HG02870 (cell line): ENCODE results near the gene IL22RA1.

ENCODE experiments used
- ATAC-seq: cut with Tn5 transposase; IDR thresholded peaks from one replicate; pipeline ENCODE4 v1.9.1; 2021; ENCODE audit warnings: mild to moderate bottlenecking, moderate library complexity; ENCODE audit not compliant: unreplicated experiment

The IL22RA1 gene

DNA sequence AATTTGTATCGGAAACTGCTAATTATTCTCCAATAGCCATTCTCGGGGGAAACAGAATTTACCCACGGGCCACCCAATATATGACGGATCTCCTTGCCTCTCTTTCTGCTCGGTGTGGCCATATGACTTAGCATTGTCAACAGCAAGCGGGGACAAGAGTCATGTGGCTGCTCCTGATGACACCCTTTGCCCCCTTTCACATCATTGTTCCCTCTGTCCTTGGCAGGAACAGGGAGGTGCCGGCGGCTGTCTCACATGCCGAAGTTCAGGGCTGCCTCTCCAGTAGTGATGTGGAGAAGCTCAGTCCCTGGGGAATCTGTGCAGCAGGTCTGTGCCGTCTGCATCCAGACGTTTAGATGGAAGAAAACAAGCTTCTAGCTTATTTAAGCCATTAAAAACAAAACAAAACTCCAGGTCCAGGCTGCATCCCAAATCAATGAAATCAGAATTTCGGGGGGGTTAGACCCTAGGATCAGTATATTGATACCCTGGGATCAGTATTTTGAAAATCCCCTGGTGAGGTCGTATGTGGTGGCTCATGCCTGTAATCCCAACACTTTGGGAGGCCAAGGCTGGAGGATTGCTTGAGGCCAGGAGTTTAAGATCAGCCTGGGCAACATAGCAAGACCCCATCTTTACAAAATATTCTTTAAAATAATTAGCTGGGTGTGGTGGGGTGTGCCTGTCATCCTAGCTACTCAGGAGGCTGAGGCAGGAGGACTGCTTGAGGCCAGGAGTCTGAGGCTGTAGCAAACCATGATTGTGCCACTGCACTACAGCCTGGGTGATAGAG, 41.8 kb downstream of the IL22RA1 start:
- no peak for ATAC-seq

DNA sequence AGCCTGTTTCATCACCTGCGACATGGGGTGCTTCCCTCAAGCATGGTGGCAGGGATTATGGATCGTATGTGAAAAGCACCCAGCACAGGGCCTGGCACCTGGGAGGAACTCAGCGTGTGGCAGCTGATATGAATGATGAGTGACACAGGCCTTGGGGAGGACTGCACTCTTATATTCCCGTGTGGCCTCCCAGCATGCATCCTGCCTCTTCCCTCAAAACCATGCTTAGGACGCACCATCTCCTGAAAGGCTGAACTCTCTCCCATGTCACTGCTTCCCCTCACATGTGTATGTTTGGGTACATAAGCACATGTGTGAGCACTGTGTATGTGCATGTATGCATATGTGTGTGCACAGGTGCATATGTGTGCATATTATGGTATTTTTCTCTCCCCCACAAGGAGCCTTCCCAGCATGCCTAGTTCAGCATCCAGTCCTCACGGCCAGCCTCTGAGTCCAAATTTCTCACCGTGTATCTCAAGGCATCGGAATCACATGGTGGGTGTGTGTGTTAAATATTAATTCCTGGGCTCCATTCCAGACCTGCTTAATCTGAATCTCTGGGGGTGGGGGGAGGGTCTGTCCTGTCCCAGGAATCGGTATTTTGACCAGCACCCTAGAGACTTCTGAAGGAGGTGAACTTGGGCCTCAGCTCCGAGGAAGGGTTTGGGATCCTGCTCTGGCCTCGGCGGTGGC, 43.8 kb downstream of the IL22RA1 start:
- ATAC-seq, result no peak

DNA sequence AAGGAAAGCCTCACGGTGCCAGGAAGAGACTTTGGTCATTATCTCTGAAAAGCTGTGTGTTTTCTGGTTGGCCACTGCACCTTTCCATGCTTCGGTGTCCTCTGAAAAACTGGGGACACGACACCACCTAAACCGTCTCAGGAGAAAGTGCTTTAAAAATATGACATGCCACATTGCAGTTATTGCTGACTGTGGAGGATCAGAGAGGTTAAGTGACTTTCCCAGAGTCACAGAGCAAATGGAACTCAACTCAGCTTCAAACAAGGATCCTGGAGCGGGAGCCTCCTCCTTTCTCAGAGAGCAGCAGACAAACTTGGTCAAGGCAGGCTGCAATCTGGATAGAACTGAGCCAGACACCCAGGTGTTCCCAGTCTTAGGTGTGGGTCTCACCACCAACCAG, 44.8 kb downstream of the IL22RA1 start:
- ATAC-seq, result no peak

DNA sequence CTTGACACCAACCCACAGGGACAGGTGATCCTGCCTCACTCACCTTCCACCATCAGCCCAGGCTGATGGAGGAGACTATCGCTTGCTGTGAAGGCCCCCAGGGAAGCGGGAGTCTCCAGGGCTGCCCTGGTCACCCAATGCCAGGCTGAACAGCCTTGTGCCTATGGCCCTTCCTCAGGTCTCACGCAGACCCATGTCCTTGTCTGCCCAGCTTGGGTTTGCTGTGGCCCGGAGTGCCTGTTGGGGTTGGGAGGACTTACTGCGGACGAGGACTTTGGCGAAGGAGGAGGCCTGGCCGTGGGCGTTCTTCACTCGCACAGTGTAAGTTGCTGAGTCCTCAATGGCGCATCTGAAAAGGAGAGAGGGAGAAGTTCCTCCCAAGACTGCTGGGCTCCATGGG, 45.3 kb downstream of the IL22RA1 start:
- no peak for ATAC-seq

DNA sequence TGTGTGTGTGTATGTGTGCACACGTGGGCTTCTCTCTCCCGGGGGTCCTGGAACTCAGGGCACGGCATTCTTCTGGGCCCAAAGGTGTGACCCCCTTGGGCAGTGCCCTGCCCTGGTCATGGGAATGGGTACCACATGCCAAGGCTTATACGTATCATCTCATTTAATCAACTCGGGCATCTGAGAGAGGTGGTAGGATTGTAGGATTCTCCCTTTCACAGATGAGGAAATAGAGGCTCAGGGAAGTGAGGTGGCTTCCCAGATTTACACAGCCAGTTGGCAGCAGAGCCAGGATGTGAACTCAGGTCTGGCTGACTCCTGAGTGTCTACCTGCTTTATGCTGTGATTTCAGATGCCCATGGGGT, 46.2 kb downstream of the IL22RA1 start:
- ATAC-seq, result no peak

DNA sequence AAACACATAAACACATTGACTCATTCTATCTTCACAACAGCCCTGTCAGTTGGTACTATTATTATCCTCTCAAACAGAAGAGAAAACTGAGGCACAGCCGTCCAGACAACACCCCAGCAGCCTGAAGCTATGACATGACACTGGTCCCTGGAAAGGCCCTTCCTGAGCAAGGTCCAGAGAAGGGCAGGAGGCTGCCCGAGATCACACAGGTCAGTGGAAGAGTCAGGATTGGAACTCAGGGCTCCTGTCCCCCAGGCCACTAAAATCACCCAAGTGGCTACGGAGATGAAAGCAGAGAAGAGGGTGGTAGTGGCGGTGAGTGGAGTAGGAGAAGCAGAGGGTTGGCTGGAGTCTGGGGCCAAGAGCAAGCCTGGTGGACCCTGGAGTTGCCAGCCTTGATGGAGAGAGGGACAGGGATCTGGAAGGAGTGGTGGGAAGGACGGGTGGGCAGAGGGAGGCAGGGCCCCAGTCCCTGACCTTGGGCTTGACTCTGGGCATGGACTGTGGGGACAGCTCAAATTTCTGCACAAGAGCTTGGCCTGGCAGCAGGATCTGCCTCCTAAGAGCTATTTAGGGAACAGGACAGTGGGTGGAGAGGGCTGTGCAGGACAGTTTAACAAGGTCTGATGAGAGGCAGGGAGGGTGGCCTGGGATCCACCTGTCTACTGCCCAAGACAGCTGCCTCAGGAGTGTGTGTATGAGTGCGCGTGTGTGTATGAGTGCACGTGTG, 46.8 kb downstream of the IL22RA1 start:
- ATAC-seq, result no peak

DNA sequence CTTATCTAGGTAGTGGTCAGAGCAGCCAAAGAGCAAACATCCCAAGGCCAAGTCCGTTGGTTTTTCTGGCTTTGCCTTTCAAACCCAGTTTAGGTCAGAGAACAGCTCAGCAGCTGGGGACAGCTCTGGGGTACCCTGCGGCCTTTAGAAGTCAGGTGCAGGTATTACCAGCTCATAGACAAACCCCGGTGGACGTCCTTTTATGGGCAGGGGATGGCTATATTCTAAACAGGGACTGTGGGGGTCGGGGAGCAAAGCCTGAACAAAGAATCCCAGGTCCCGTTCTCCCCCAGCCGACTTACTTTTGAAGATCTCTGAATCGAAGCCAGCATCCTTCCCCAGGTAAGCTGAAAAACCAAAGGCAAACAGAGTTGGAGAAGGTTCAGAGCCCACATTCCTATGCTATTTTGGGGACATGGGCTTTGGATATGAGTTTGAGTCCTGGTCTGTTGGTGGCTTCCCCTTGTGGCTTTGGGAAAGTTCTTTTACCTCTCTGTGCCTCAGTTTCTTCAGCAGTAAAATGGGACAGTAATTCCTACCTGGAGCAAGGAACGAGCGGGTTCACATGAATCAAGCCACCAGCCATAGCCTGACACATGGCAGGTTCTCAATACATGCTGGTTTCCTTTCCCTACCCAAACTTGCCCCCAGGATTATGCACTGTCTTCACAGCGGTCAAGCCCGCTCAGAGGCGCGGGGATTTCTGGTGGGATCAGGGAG, 47.6 kb downstream of the IL22RA1 start:
- no peak for ATAC-seq

DNA sequence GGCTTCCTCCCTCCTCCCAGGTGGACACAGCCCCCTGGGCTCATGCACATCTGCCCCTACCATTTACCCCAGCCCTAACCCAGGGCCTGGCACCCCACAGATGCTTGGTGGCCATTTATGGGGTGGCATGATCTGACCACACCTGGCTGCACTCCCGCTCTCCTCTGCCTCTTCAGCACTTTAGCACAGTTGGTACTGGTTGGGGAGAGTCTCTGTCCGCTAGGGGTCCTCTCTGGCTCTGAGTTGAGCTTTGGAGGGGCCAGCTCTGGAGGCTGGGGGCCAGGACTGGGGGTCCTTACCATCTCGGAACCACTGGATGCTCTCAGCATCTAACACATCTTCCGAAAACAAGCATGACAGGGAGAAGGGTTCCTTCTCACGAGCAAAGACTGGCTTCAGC, 48.4 kb downstream of the IL22RA1 start:
- no peak for ATAC-seq

DNA sequence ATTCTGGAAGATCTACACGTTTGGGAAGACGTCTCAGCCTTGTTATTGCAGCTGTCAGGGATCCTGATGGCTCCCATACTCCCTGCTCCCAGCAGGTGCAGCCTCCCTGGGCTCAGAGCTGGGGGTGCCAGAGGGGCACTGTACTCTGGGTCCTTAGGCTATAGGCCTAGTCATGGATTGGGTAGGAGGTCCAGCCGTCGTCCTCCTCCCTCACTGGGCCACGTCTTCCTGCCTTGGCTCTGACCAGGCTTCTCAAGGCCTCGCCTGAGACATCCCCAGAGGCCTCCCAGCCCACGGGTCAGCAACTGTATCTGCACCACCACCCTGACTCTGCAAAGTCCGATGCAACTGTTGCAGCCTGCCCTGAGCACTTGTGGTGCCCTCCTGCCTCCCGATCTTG, 49.2 kb downstream of the IL22RA1 start:
- ATAC-seq, result no peak

DNA sequence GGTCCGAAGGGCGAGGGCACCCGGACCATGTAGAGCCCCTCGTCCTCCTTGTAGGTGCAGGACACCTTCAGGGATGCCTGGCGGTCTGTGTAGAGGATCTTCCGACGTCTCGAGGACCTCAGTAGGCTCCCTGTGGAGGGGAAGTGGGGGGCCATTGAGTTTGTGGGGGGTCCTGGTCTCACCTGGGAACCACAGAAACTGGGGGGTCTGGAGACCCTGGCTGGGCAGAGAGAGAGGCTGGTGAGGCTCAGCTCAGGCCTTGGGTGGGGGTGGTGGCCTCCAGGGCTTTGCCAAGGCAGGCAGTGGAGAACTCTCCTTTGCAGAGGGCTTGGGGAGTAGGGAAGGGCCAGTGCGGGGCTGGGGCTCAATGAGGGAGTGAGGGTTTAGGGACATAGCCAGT, 50.0 kb downstream of the IL22RA1 start:
- no peak for ATAC-seq

DNA sequence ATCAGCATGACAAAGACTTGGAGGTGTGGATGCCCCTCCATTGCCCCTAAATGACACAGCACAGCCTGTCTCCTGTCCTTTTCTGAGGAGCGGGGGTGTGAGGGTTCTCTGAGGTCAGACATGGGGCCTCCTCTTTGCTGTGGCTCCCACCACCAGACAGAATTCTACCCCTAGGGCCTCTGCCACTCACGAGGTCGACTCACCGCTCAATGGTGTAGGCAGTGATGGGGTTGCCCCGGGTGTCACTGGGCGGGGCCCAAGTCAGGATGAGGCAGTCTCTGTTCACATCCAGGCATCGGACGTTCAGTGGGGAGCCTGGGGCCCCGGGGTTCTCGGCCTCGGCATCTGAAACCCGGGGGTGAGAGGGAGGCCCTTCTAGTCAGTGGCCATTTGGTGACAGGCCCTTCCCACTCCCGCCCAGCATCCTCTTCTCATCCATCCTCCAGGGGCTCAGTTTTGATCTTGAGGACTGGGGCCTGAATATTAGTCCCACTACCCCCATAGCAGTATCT, 50.9 kb downstream of the IL22RA1 start:
- ATAC-seq, result no peak

DNA sequence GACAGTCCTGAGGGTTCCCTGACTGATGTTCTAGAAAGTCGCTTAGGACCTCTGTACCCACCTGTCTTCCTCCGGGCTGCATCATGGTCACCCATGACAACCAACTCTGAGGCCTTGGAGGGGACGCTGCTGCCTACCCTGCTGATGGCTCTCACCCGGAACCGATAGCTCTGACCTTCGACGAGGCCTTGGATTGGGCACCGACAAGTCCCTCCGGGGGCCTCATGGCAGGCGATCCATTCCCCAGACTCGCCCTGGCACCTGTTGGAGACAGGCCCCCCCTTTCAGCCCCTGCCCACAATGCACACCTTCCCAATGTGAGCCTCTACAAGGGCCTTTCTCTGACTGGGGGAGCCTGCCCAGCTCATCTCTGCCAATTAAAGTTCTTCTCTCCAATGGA, 52.2 kb downstream of the IL22RA1 start:
- ATAC-seq, result no peak

DNA sequence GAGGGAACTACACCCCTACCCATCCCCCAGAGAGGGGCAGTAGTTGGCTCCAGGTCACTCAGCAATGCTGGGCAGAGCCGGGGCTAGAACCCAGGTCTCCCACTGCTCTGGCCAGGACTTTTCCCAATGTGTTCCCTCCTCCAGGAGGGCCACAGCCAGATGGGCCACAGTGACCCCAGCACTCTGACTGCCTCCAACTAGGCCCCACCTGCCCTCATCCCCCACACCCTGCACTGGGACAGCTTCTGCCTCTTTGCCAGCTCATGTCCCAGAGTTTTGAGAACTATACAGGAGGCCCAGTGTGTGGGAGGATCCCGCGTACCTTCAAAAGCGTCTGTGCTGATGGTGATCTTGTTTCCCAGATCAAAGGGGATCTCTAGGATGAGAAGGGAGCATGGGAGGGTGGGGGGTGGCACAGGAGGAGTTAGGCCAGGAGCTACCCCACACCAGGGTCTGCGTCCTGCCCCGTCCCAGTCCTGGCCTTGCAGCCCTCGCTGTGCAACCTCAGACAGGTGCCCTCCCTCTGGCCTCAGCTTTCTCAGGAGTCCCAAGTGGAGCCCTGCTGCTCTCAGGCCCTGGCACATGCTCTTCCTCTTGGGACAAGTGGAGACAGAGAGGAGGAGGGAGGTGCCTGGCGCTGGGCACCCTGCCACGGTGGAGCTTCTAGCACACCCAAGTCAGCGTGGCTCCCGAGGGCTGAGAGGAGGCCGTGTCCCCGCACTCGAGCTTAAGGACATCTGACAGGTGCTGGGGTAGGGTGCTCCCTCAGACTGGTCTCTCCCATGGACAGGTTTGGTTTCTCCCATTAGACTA, 53.0 kb downstream of the IL22RA1 start:
- no peak for ATAC-seq

DNA sequence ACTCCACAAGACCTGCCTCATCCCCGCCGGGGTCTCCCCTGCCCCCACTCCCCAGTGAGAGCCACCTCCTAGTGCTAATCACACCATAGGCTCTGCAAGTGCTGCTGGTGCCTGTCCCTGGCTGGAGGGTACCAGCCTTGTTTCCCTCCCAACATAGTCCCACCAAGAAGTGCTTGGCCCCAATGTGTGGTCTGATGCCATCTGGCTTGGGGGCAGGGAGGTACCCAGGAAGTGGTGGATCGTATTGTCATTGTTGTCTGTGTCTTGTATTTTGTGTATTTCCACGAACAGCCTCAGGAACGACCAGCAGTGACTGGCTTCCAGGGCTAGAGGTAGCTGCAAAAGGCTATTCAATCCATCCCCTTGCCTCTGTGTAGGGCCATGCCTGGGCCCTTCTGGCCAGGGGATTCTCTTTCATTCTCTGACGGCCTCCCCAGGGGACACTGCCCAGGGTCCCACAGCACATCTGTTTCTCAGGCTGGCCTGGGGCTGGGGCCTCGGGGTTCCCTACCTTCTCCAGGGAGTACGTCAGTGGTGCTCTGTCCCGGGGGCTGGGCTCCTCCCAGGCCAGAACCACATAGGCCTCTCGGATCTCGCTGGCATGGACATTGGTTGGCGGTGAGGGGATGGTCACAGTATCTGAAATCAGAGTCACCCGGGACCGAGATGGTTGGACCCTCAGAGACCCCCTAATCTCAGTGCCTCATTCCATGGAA, 53.8 kb downstream of the IL22RA1 start:
- no peak for ATAC-seq

DNA sequence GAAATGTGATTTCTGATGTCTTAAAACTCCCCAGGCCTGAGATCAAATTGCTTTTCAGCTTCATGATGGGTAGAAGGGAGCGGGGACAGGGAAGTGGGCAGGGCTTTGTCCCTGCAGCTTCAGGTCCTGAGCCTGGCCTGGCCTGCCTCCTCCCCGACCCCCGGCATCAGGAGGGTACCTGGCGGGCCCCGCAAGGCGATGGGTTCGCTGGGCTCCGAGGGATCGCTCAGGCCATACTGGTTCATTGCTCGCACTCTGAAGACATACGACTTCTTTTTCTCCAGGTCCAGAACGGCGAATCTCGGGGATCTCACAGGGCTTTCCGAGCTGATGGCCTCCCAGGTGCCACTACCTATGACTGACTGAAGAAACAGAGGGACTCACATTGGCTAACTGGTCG, 56.5 kb downstream of the IL22RA1 start:
- no peak for ATAC-seq

DNA sequence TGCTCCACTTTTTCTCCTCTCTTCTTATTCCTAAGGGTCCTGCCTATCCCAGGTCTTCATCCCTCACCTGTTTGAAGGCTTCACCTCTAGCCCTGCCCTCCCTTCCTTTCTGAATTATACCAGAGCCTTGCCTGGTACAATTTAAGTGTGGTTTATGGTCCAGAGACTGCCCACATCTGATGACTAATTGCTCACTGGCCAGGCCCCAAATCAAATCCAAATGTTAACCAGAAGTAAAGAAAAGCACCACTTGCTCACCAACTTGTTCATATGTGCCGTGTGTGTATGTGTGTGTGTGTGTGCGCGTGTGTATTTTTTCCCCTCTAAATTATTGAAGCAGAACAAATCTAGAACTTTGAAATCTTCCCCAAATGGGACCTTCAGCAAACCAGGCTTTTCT, 57.4 kb downstream of the IL22RA1 start:
- no peak for ATAC-seq

DNA sequence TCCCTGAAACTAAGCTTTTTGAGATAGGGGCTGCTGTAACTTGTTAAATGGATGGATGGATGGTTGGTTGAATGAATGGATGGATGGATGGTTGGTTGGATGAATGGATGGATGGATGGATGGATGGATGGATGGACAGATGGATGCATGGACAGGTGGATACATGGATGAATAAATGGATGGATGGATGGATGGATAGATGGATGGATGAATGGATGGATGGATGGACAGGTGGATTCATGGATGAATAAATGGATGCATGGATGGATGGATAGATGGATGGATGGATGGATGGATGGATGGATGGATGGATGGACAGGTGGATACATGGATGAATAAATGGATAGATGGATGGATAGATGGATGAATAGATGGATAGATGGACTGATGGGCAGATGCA, 57.9 kb downstream of the IL22RA1 start:
- no peak for ATAC-seq

DNA sequence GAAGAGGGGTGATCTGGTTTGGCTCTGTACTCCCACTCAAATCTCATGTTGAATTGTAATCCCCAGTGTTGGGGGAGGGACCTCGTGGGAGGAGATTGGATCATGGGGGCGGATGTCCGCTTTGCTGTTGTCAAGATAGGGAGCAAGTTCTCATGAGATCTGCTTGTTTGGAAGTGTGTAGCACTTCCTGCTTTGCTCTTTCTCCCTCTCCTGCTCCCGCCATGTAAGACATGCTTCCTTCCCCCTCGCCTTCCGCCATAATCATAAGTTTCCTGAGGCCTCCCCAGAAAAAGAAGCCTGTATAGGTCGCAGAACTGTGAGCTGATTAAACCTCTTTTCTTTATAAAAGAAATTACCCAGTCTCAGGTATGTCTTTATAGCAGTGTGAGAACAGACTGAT, 58.9 kb downstream of the IL22RA1 start:
- no peak for ATAC-seq

DNA sequence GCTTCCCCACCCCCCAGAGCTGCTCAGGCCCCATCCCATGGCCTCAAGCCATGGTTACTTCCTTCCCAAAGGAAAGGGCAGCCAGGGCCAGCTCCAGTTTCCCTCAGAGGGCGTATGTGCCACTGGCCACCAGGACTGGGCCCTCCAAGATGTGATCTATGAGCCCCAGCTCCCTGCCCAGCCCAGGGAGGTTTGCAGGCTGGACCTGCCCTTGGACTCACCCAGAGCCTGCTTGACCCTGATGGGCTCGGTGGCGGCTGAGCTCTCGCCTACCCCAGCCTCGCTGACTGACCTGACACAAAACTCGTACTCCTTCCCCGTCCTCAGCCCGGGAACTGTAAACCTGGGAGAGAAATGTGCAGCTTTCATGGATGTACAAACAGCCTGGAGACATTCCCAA, 60.6 kb downstream of the IL22RA1 start:
- no peak for ATAC-seq

DNA sequence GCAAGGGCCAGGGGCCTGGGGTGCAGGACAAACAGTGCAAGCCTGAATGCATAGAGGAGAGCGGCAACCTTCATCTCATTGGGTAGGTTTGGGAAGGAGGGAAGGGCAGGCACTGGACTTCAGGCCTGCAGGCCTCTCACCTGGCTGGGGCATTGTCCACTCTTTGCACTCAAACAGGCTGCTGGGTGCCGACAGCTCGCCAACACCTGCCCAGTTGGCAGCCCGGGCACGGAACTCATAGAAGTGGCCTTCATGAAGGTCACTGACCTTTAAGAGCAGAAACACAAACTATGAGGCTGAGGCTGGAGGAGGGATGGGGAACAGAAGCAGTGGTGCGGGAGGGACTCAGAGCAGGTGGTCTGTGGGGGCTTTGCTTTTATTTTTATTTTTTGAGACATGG, 61.8 kb downstream of the IL22RA1 start:
- no peak for ATAC-seq
